HepG2 (cell line): ENCODE data around the gene CRYZL1. TPM values are rescaled to one million over a fixed set of nuclear protein-coding genes. Genes with fewer than 3 reads are reported as not detected.

Source experiments
- FUBP1 ChIP-seq: sonication (generic); formaldehyde crosslinking; IDR thresholded peaks from 2 replicates; pipeline ENCODE4 v1.5.1; 2020; ENCODE audit warnings: missing genetic modification reagents, mild to moderate bottlenecking, borderline replicate concordance
- ISX ChIP-seq: sonication (generic); formaldehyde crosslinking; conservative IDR thresholded peaks from 2 replicates; pipeline ENCODE4 v1.5.0; 2020; ENCODE audit warnings: missing genetic modification reagents
- NR1H2 ChIP-seq: sonication (generic); formaldehyde crosslinking; IDR thresholded peaks from 2 replicates; pipeline ENCODE4 v1.8.1; 2022; ENCODE audit warnings: low read depth, missing genetic modification reagents, borderline replicate concordance
- PRDM15 ChIP-seq: sonication (generic); formaldehyde crosslinking; IDR thresholded peaks from 2 replicates; pipeline ENCODE4 v1.4.0; 2020; ENCODE audit warnings: missing genetic modification reagents
- SIN3A ChIP-seq: IDR thresholded peaks from 2 replicates; pipeline ENCODE4 v1.6.1; 2011; ENCODE audit warnings: low read depth, mild to moderate bottlenecking, control low read depth, low read length, borderline replicate concordance
- SMAD3 ChIP-seq: sonication (generic); formaldehyde crosslinking; IDR thresholded peaks from 2 replicates; pipeline ENCODE4 v1.4.0; 2020; ENCODE audit warnings: missing genetic modification reagents
- ZNF138 ChIP-seq: sonication (generic); formaldehyde crosslinking; IDR thresholded peaks from 2 replicates; pipeline ENCODE4 v1.5.0; 2020; ENCODE audit warnings: mild to moderate bottlenecking, low read depth, missing genetic modification reagents
- ZNF18 ChIP-seq: sonication (generic); formaldehyde crosslinking; IDR thresholded peaks from 2 replicates; pipeline ENCODE4 v1.8.0; 2022; ENCODE audit warnings: mild to moderate bottlenecking, missing genetic modification reagents; ENCODE audit not compliant: insufficient replicate concordance
- ZNF407 ChIP-seq: sonication (generic); formaldehyde crosslinking; IDR thresholded peaks from one replicate; pipeline ENCODE4 v1.5.1; 2020; ENCODE audit warnings: mild to moderate bottlenecking, missing genetic modification reagents; ENCODE audit errors: not compliant biosample characterization
- ZNF557 ChIP-seq: sonication (generic); formaldehyde crosslinking; IDR thresholded peaks from 2 replicates; pipeline ENCODE4 v1.4.0; 2020; ENCODE audit warnings: missing genetic modification reagents
- ZNF891 ChIP-seq: sonication (generic); formaldehyde crosslinking; IDR thresholded peaks from 2 replicates; pipeline ENCODE4 v1.5.0; 2020; ENCODE audit warnings: mild to moderate bottlenecking, missing genetic modification reagents
- polyA plus RNA-seq, 8 experiments: library from polyadenylated mRNA; depleted of rRNA in 3 of 8; stranded (reverse) in 7 of 8; unstranded in 1 of 8; fragments of >200 nt; fragmentation: Illumina TruSeq in 4 of 8; extraction: Trizol in 4 of 8; gene quantifications; 2 replicates each; pipeline versions ENCODE4 v1.2.1 to v1.2.3, GENCODE V29; 2011 to 2016; ENCODE audit warnings: low read depth in 4 of 8, missing spikeins in 1 of 8, mixed read lengths in 1 of 8; ENCODE audit not compliant: insufficient read depth in 1 of 8
- total RNA-seq, 5 experiments: library from RNA; depleted of rRNA; stranded (reverse); fragments of >200 nt; fragmentation: Illumina TruSeq; extraction: Trizol; gene quantifications; 2 replicates each; pipeline ENCODE4 v1.2.3, GENCODE V29; 2016; ENCODE audit warnings: low read depth in 1 of 5

CRYZL1 gene
- total and polyA plus RNA-seq, 2 of the 13 experiments (the other 11 are each of a cell fraction or from before 2014, with no cell fraction given): 20.3 to 27.7 TPM

GRCh38 chr21:33588485-33589335 is 52.8 kb downstream of the CRYZL1 start, which contains the start of gene DONSON (continued):
- TF ChIP-seq ZNF407 (CRISPR knock-in tag) (peak; percentile 20), SMAD3 (0 out of 2 replicates have a peak, but pooled peaks have one; percentile 14), FUBP1 (peak; percentile 38; the same call in 1 of the 2 replicates), ZNF891 (peak; percentile 50; the same call in 1 of the 2 replicates), ZNF18 (CRISPR knock-in tag) (no peak), ZNF557 (CRISPR knock-in tag) (no peak), SIN3A (peak; percentile 79; the same call in 1 of the 2 replicates), ISX (CRISPR knock-in tag) (peak; percentile 75; the same call in 1 of the 2 replicates), PRDM15 (CRISPR knock-in tag) (peak; percentile 94), NR1H2 (CRISPR knock-in tag) (no peak), ZNF138 (CRISPR knock-in tag) (no peak)
